Gastrocnemius medialis (tissue), 4 donors: ENCODE data around the gene CYTH1. TPM values are rescaled to one million over a fixed set of nuclear protein-coding genes. Genes with fewer than 3 reads are reported as not detected.

Source experiments
- ATAC-seq, 2 donors: fragments of 150-250 bp; one replicate each; pipeline ENCODE4 v1.9.1; 2016
- DNase-seq, 2 donors: peaks; one replicate each; pipeline ENCODE4 v3.0.0-alpha.2; 2019
- H3K27ac ChIP-seq, 4 donors: fragments of 200-600 bp; sonication (generic); 1 replicate in 1 of 4; 2 replicates in 3 of 4; pipeline ENCODE4 v1.5.1; 2016 to 2018; ENCODE audit warnings: mild to moderate bottlenecking in 2 of 4, moderate library complexity in 1 of 4
- H3K27me3 ChIP-seq, 3 donors: fragments of 200-600 bp; sonication (generic) in 2 of 3; 1 replicate in 1 of 3; 2 replicates in 2 of 3; pipeline versions ENCODE4 v1.5.1 to v1.6.0; 2016 to 2019; ENCODE audit warnings: mild to moderate bottlenecking in 1 of 3, moderate library complexity in 1 of 3
- H3K36me3 ChIP-seq, 2 donors: fragments of 200-600 bp; sonication (generic) in 1 of 2; one replicate each; pipeline ENCODE4 v1.5.1; 2017 to 2018
- H3K4me1 ChIP-seq, 2 donors: fragments of 200-600 bp; sonication (generic) in 1 of 2; one replicate each; pipeline ENCODE4 v1.5.1; 2016 to 2017; ENCODE audit warnings: mild to moderate bottlenecking in 2 of 2
- H3K4me3 ChIP-seq, 4 donors: fragments of 200-600 bp; sonication (generic) in 3 of 4; 1 replicate in 1 of 4; 2 replicates in 3 of 4; pipeline ENCODE4 v1.5.1; 2016 to 2019; ENCODE audit warnings: mild to moderate bottlenecking in 2 of 4
- H3K9me3 ChIP-seq, 3 donors: fragments of 200-600 bp; sonication (generic) in 2 of 3; 1 replicate in 1 of 3; 2 replicates in 2 of 3; pipeline ENCODE4 v1.5.1; 2016 to 2019
- POLR2A ChIP-seq, 2 donors: fragments of 450-650 bp; IDR thresholded peaks; one replicate each; pipeline ENCODE4 v1.6.1; 2017; ENCODE audit warnings: antibody characterized with exemption in 2 of 2, mild to moderate bottlenecking in 2 of 2, moderate library complexity in 2 of 2
- in situ Hi-C, 4 donors: fragments of 200-750 bp; cut with MboI; loops; one replicate each; pipeline versions ENCODE4 v1.15.0 to v1.8.0; 2017; ENCODE audit warnings: low sequenced_read_pairs in 4 of 4
- intact Hi-C: fragments of 100-400 bp; cut with DNase I; formaldehyde crosslinking; loops from one replicate; pipeline ENCODE4 v1.15.1; 2023; ENCODE audit warnings: low total_unique reads
- total RNA-seq, 4 donors: library from RNA; depleted of rRNA; stranded (reverse); fragments of >200 nt; gene quantifications; one replicate each; pipeline versions ENCODE4 v1.1.0 to v1.2.3, GENCODE V29; 2016
- TF ChIP-seq, protein P1 (sequence below), 5 experiments: fragments of 450-650 bp in 3 of 5; fragments of 200-600 bp in 2 of 5; sonication (generic) in 2 of 5; IDR thresholded peaks in 4 of 5; conservative IDR thresholded peaks in 1 of 5; 1 replicate in 4 of 5; 2 replicates in 1 of 5; pipeline ENCODE4 v1.5.1; 2016 to 2019; ENCODE audit warnings: antibody characterized with exemption in 5 of 5, mild to moderate bottlenecking in 3 of 5, moderate library complexity in 3 of 5

CYTH1 gene
- total RNA-seq, 4 donors from 2014 or later, result 24.7 to 43.7 (median 32.4) TPM

GRCh38 chr17:78793968-78794367, 11.9 kb upstream of the CYTH1 start:
- no peak overlapping the region for H3K4me3 ChIP-seq
- peak overlapping the region; percentile 62 to 86 (median 72) for H3K27ac ChIP-seq
- in situ Hi-C loops, result no loop called here

DNA sequence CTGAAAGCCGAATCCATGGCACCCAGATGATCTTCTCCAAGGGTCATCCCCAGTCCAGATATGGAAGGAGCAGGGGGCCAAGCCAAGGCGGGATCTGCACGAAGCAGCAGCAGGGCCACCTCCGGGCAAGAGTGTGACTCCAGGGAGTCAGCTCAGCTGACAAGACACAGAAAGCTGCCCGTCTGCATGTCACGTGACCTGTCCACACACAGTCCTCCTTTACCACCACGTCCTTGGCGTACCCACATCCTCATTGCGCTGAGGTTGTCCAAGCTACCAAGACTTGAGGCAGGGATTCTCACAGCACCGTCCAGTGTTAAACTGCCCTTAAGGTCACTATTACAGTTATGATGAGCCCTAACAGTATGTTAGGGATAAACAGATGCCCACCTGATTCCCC, 11.3 kb upstream of the CYTH1 start:
- intact Hi-C loops (no loop called here), in situ Hi-C loops (no loop called here)
- no peaks in the 10 kb centered on the region for H3K27me3 ChIP-seq
- no peak overlapping the region for H3K4me3 ChIP-seq
- H3K36me3 ChIP-seq, result peaks cover 0 to 28% of the 10 kb centered on the region in 2 donors
- ATAC-seq (peak; percentile 23 to 38), DNase-seq (peak in 1 of 2 donors; percentile 58)
- H3K9me3 ChIP-seq, result no peaks in the 10 kb centered on the region
- TF ChIP-seq, protein P1, sequence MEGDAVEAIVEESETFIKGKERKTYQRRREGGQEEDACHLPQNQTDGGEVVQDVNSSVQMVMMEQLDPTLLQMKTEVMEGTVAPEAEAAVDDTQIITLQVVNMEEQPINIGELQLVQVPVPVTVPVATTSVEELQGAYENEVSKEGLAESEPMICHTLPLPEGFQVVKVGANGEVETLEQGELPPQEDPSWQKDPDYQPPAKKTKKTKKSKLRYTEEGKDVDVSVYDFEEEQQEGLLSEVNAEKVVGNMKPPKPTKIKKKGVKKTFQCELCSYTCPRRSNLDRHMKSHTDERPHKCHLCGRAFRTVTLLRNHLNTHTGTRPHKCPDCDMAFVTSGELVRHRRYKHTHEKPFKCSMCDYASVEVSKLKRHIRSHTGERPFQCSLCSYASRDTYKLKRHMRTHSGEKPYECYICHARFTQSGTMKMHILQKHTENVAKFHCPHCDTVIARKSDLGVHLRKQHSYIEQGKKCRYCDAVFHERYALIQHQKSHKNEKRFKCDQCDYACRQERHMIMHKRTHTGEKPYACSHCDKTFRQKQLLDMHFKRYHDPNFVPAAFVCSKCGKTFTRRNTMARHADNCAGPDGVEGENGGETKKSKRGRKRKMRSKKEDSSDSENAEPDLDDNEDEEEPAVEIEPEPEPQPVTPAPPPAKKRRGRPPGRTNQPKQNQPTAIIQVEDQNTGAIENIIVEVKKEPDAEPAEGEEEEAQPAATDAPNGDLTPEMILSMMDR (IDR thresholded peaks at IDR 0.05 in 4 of 5, conservative IDR thresholded peaks at IDR 0.05 in 1 of 5), result no peak
- no peak for TF ChIP-seq POLR2A (IDR thresholded peaks at IDR 0.05)
- H3K4me1 ChIP-seq, result peaks cover 69 to 74% of the 10 kb centered on the region in 2 donors
- peak overlapping the region; percentile 62 to 86 (median 72) for H3K27ac ChIP-seq

More at GRCh38 chr17:78793968-78794367, 11.9 kb upstream of the CYTH1 start:
- intact Hi-C loops, result no loop called here
- no peaks in the 10 kb centered on the region for H3K9me3 ChIP-seq
- no peak for TF ChIP-seq POLR2A (IDR thresholded peaks at IDR 0.05)
- ATAC-seq (peak; percentile 19 to 57), DNase-seq (peak in 1 of 2 donors; percentile 50)
- H3K36me3 ChIP-seq, result peaks cover 0 to 28% of the 10 kb centered on the region in 2 donors
- peaks cover 69 to 74% of the 10 kb centered on the region in 2 donors for H3K4me1 ChIP-seq
- no peaks in the 10 kb centered on the region for H3K27me3 ChIP-seq

DNA sequence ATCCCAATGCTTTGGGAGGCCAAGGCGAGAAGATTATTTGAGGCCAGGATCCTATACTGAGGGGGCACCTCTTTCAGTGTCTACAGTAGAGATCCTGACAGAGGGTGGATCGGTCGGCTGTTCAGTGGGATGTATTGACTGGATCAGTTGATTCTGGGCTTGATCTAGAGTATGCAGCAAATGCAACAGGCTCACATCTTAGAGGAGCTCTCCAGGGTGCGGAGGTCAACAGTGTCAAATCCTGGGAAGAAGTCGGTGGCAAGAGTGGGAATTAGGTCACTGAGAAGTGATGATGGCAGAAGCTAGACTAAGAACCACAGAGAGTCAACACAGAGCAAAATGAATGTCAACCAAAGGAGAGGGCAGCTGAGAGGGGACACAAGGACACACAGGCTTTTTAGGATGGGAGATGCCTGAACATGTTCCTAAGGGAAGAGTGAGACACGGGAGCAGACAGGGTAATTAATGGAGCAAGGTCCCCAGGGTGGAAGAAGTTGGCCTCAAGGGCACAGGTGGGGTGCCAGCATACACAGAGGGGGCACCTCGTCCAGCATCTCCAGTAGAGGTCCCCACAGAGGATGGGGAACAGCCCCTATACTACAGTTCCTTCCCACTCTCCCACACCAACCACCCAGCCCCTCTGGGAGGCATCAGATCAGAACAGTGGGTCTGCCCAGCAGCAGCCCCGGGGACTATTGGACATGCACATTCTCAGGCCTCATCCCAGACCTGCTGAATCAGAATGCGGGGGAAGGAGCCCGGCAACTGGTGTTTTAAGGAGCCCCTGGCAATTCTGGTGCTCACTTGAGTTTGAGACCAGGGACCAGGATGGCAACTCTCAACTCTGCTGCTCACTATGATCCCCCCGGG, 10.0 kb upstream of the CYTH1 start:
- intact Hi-C loops, result no loop called here

DNA sequence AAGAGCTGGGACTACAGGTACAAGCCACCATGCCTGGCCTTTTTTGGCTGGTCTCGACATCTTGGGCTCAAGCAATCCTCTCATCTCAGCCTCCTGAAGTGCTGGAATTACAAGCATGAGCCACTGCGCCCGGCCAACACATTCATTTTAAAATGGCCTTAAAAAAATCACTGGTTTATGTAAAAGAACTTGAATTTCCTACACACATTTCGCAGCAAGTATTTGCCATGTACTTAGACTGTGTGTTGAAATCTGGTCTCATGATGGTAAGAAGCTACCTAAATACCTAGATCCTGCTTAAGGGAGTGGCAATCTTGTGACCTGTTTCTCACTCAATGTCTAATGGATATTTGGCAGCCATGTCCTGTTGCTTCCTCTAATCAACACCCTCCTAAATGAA, 8.5 kb upstream of the CYTH1 start:
- Histone ChIP-seq H3K9me3 (no peaks in the 10 kb centered on the region), H3K4me3 (no peak overlapping the region), H3K36me3 (peaks cover 0 to 4% of the 10 kb centered on the region in 2 donors), H3K27me3 (no peaks in the 10 kb centered on the region), H3K27ac (peak overlapping the region in 3 of 4 donors; percentile 40 to 86 (median 44)), H3K4me1 (peaks cover 56 to 64% of the 10 kb centered on the region in 2 donors)
- in situ Hi-C loops, result no loop called here
- ATAC-seq (no peak), DNase-seq (no peak)
- no peak for TF ChIP-seq POLR2A (IDR thresholded peaks at IDR 0.05)
- TF ChIP-seq, protein P1 (IDR thresholded peaks at IDR 0.05 in 4 of 5, conservative IDR thresholded peaks at IDR 0.05 in 1 of 5), result no peak
- intact Hi-C loops, result no loop called here

More for the DNA sequence above, 10.0 kb upstream of the CYTH1 start:
- DNase-seq, result no peak
- no peaks in the 10 kb centered on the region for H3K27me3 ChIP-seq
- H3K4me3 ChIP-seq, result no peak overlapping the region
- H3K27ac ChIP-seq, result peak overlapping the region in 3 of 4 donors; percentile 41 to 86 (median 48)
- peaks cover 0 to 18% of the 10 kb centered on the region in 2 donors for H3K36me3 ChIP-seq
- TF ChIP-seq POLR2A (IDR thresholded peaks at IDR 0.05), result no peak
- TF ChIP-seq, protein P1 (IDR thresholded peaks at IDR 0.05 in 4 of 5, conservative IDR thresholded peaks at IDR 0.05 in 1 of 5), result no peak
- peaks cover 66 to 75% of the 10 kb centered on the region in 2 donors for H3K4me1 ChIP-seq
- no peak for ATAC-seq
- H3K9me3 ChIP-seq, result no peaks in the 10 kb centered on the region
- in situ Hi-C loops, result no loop called here

- intact Hi-C loops (no loop called here), in situ Hi-C loops (no loop called here)
- ATAC-seq, result no peak
- Histone ChIP-seq H3K4me3 (no peak overlapping the region), H3K27ac (peak overlapping the region; percentile 40 to 65 (median 44)), H3K27me3 (no peaks in the 10 kb centered on the region), H3K4me1 (peaks cover 50 to 57% of the 10 kb centered on the region in 2 donors), H3K9me3 (no peaks in the 10 kb centered on the region), H3K36me3 (no peaks in the 10 kb centered on the region)
- peak; percentile 58 to 70 for DNase-seq
- TF ChIP-seq POLR2A (IDR thresholded peaks at IDR 0.05), result no peak
- TF ChIP-seq, protein P1 (IDR thresholded peaks at IDR 0.05 in 4 of 5, conservative IDR thresholded peaks at IDR 0.05 in 1 of 5), result no peak
These were observed 7.6 kb upstream of the CYTH1 start for GRCh38 chr17:78789663-78790181.
